ENCODE measurements around the gene DCX.
"Not testable (repeated sequence)": the region's sequence is repeated elsewhere in the genome, so short reads cannot be mapped to it uniquely, and the experiment has no call there.

DCX gene

DNA sequence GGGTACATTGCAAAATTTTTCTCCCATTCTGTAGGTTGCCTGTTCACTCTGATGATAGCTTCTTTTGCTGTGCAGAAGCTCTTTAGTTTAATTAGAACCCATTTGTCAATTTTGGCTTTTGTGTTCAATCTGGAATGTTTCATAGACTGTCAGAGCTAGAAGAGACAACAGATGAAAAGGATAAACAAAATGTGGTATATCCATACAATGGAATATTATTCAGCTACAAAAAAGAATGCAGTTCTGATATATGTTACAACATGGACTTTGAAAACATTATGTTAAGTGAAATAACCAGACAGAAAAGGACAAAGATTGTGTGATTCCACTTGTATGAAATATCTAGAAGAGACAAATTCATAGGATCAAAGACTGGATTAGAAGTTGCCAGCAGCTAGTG is 65.8 kb downstream of the DCX start:
- H3K36me3 ChIP-seq (ENCODE audit: control insufficient read depth, insufficient read depth, low read length, severe bottlenecking); DNase-seq (ENCODE audit: low read depth); H3K4me3 ChIP-seq (ENCODE audit: low read length); H3K9me3 ChIP-seq (ENCODE audit: control insufficient read depth, low read length); H3K9ac ChIP-seq (ENCODE audit: low read length); H3K4me1 ChIP-seq (ENCODE audit: control insufficient read depth, insufficient read depth, low read length): not testable (repeated sequence)
- peaks cover 24% of the 10 kb centered on the region for H3K27me3 ChIP-seq (replicated peaks; ENCODE audit: control insufficient read depth, insufficient read depth, low read length)

DNA sequence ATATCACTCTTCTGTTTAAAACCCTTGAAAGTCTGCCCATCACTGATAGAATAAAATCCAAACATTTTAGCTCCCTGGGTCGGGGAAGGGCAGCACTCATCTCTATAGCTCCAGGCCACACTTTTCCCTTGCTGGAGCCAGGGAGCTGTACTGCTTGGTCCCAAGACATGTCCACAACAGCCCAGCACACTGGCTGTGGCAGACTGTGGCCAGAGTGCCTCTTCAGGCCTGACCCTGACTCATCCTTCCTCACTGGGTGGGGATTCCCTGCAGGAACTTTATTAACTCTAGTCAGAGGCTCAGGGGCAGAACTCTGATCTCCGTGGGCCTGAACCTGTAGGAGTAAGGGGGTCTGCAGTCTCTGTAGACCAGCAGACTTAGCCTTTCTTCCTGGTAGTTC is 71.9 kb downstream of the DCX start:
- Histone ChIP-seq H3K27me3 (replicated peaks; ENCODE audit: control insufficient read depth, insufficient read depth, low read length) (peaks cover 17% of the 10 kb centered on the region), H3K4me1 (ENCODE audit: control insufficient read depth, insufficient read depth, low read length) (no peaks in the 10 kb centered on the region), H3K9me3 (ENCODE audit: control insufficient read depth, low read length) (peaks cover 3% of the 10 kb centered on the region), H3K4me3 (ENCODE audit: low read length) (no peak overlapping the region), H3K9ac (ENCODE audit: low read length) (no peak overlapping the region), H3K36me3 (ENCODE audit: control insufficient read depth, insufficient read depth, low read length, severe bottlenecking) (no peaks in the 10 kb centered on the region)
- no peak for DNase-seq (ENCODE audit: low read depth)

DNA sequence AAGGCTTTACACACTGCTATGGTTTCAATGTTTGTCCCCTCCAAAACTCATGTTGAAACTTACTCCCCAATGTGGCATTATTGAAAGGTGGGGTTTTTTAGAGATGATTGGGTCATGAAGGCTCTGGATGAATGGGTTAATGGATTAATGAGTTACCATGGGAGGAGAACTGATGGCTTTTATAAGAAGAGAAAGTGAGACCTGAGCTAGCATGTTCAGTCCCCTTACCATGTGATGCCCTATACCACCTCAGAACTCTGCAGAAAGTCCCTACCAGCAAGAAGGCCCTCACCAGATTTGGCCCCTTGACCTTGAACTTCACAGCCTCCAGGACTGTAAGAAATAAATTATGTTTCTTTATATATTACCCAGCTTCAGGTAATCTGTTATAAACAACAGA is 72.8 kb downstream of the DCX start:
- Histone ChIP-seq H3K27me3 (replicated peaks; ENCODE audit: control insufficient read depth, insufficient read depth, low read length) (peaks cover 24% of the 10 kb centered on the region), H3K36me3 (ENCODE audit: control insufficient read depth, insufficient read depth, low read length, severe bottlenecking) (no peaks in the 10 kb centered on the region), H3K9ac (ENCODE audit: low read length) (no peak overlapping the region), H3K4me1 (ENCODE audit: control insufficient read depth, insufficient read depth, low read length) (no peaks in the 10 kb centered on the region), H3K4me3 (ENCODE audit: low read length) (no peak overlapping the region), H3K9me3 (ENCODE audit: control insufficient read depth, low read length) (peaks cover 3% of the 10 kb centered on the region)
- no peak for DNase-seq (ENCODE audit: low read depth)

DNA sequence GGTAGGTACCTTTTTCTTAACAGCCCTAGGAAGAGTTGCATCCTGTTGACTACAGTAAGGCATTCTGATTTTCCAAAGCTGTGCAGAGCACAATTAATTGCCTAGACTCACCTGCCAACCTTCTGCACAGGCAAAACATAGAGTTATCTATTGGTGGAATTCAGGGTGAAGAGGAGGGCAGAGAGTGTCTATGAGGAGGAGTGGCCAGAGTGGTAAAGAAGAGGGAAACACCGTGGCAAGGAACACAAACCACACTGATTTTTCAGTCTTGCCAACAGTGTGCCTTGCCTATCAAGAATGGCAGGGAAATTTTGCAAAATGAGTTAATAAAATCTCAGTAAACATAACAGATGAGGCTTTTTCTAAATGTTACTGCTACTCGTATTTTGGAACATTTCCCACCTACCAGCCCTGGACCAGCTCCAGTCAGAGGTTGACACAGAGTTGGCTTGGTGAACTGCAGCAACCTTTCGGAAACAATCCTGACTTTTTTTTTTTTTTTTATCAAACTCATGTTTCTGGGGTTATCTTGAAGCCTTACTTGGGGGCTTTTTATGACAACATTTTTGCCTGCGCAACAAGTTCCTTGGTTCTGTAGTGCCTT is 73.8 kb downstream of the DCX start:
- Histone ChIP-seq H3K4me3 (ENCODE audit: low read length) (no peak overlapping the region), H3K36me3 (ENCODE audit: control insufficient read depth, insufficient read depth, low read length, severe bottlenecking) (no peaks in the 10 kb centered on the region)

DNA sequence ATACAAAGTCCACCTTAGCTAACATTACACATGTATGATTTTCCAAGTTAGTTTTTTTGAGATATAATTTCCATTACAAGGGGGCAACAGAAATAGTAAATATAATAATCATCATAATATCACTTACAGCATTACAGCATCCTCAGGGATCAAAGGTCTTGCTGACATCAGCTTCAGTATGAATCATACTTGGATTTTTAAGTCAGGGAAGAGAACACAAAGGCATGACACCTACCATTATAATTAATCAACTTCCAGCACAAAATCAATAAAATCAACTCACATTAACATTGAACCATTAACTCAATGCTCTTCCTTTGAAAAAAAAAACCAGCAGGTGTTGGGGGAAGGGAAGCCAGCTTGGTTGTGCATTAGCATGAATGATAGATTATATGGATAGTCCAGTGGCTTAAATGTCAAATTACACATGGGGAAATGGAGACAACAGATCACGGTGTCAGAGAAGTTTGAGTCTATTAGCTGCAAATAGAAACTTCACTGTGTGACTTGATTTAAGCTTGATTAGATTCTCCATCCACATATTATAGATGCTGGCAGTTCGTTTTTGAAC is 74.8 kb downstream of the DCX start:
- no peaks in the 10 kb centered on the region for H3K36me3 ChIP-seq (ENCODE audit: control insufficient read depth, insufficient read depth, low read length, severe bottlenecking)
- peaks cover 36% of the 10 kb centered on the region for H3K27me3 ChIP-seq (replicated peaks; ENCODE audit: control insufficient read depth, insufficient read depth, low read length)
- H3K9ac ChIP-seq (ENCODE audit: low read length): no peak overlapping the region
- no peak overlapping the region for H3K4me3 ChIP-seq (ENCODE audit: low read length)
- no peak for DNase-seq (ENCODE audit: low read depth)
- peaks cover 3% of the 10 kb centered on the region for H3K9me3 ChIP-seq (ENCODE audit: control insufficient read depth, low read length)
- no peaks in the 10 kb centered on the region for H3K4me1 ChIP-seq (ENCODE audit: control insufficient read depth, insufficient read depth, low read length)

More for the DNA sequence above, 73.8 kb downstream of the DCX start:
- Histone ChIP-seq H3K9me3 (ENCODE audit: control insufficient read depth, low read length) (peaks cover 3% of the 10 kb centered on the region), H3K27me3 (replicated peaks; ENCODE audit: control insufficient read depth, insufficient read depth, low read length) (peaks cover 30% of the 10 kb centered on the region), H3K4me1 (ENCODE audit: control insufficient read depth, insufficient read depth, low read length) (no peaks in the 10 kb centered on the region), H3K9ac (ENCODE audit: low read length) (no peak overlapping the region)
- DNase-seq (ENCODE audit: low read depth): no peak

DNA sequence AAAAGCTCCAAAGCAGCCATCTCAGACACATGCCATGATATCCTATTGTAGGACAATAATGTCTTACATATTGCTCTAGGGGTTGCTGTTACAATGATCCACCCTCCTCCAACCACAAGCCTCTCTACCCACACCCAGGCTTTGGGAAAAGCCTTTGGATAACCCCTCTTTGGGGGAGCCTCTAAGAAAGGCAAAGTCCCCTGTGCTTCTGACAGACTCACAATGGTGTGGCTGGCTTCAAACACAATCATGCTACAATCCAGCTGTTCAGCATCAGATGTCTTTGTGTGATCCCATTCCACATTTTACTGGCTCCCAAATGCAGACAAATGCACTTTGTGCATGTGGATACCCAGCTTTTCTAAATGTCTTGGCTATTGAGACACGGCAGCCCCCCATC is 75.9 kb downstream of the DCX start:
- DNase-seq (ENCODE audit: low read depth): no peak
- H3K9ac ChIP-seq (ENCODE audit: low read length): no peak overlapping the region
- H3K27me3 ChIP-seq (replicated peaks; ENCODE audit: control insufficient read depth, insufficient read depth, low read length): peaks cover 44% of the 10 kb centered on the region
- H3K9me3 ChIP-seq (ENCODE audit: control insufficient read depth, low read length): peaks cover 3% of the 10 kb centered on the region
- no peak overlapping the region for H3K4me3 ChIP-seq (ENCODE audit: low read length)
- no peaks in the 10 kb centered on the region for H3K36me3 ChIP-seq (ENCODE audit: control insufficient read depth, insufficient read depth, low read length, severe bottlenecking)
- H3K4me1 ChIP-seq (ENCODE audit: control insufficient read depth, insufficient read depth, low read length): no peaks in the 10 kb centered on the region

DNA sequence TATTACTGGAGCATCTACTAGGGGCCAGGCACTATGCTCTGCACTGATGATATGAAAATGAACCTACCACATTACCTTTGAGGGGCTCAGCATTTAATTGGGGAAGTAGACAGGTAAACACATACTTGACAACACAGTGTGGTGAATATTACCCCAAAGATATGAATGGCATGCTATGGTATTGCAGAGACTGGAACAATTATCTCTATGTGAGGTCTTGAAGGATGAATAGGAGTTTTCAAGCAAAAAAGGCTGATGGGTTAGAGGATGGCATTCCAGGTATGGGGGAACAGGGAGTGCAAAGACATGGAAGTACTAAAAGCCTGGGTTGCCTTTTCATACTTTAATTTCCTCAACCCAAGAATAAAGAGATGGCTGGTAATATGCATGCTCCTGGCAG is 82.6 kb downstream of the DCX start:
- DNase-seq (ENCODE audit: low read depth): no peak
- no peak overlapping the region for H3K9ac ChIP-seq (ENCODE audit: low read length)
- H3K27me3 ChIP-seq (replicated peaks; ENCODE audit: control insufficient read depth, insufficient read depth, low read length): peaks cover 51% of the 10 kb centered on the region
- H3K4me1 ChIP-seq (ENCODE audit: control insufficient read depth, insufficient read depth, low read length): no peaks in the 10 kb centered on the region
- no peak overlapping the region for H3K4me3 ChIP-seq (ENCODE audit: low read length)
- peaks cover 13% of the 10 kb centered on the region for H3K9me3 ChIP-seq (ENCODE audit: control insufficient read depth, low read length)
- no peaks in the 10 kb centered on the region for H3K36me3 ChIP-seq (ENCODE audit: control insufficient read depth, insufficient read depth, low read length, severe bottlenecking)

DNA sequence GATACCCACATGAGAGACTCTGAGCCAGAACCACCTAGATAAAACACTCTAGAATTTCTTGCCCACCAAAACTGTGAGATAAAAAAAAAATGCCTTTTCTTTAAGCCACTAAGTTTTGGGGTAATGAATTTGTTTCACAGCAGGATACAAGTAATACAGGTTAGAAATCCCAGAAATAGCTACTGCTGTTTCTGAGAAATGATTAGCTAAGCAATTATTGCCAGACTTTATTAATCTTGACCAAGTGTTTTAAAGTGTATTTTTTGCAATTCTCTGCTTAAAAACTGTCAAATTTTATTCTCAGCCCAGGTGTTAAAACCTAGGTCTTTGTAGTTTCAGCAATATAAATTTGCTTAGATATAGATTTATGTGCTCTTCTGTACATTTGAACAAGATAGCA is 83.1 kb downstream of the DCX start:
- H3K4me1 ChIP-seq (ENCODE audit: control insufficient read depth, insufficient read depth, low read length): no peaks in the 10 kb centered on the region
- no peak for DNase-seq (ENCODE audit: low read depth)
- H3K4me3 ChIP-seq (ENCODE audit: low read length): no peak overlapping the region
- H3K36me3 ChIP-seq (ENCODE audit: control insufficient read depth, insufficient read depth, low read length, severe bottlenecking): no peaks in the 10 kb centered on the region
- peaks cover 13% of the 10 kb centered on the region for H3K9me3 ChIP-seq (ENCODE audit: control insufficient read depth, low read length)
- no peak overlapping the region for H3K9ac ChIP-seq (ENCODE audit: low read length)
- peaks cover 50% of the 10 kb centered on the region for H3K27me3 ChIP-seq (replicated peaks; ENCODE audit: control insufficient read depth, insufficient read depth, low read length)

DNA sequence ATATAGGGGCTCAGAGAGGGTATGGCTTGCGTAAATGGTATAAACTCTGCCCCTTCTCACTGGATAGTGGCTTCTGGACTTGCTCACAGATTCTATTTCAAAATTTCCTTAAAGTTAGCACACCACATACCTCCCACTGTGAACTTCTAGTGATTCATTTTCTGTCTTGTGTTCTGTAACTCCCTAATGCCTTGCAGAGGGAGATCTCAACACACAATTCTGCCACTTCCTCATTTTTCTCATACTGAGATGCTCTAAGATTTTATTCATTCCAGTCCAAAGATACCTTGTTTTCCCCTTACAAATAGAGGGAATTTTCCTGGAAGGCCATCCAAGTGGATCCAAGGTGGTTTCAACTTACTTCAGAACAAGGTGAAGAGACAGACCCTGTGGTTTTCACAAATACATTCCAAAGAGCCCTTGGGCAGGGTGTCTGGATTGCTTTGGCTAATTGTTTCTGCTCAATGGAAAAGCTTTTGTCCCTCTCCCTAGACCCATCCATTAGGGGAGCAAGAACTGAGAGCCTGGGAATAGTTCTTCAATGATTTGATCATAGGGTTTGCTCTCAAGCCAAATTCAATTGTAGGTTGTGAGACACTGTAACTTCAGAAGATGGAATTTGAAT is 89.6 kb downstream of the DCX start:
- Histone ChIP-seq H3K9ac (ENCODE audit: low read length) (no peak overlapping the region), H3K36me3 (ENCODE audit: control insufficient read depth, insufficient read depth, low read length, severe bottlenecking) (no peaks in the 10 kb centered on the region), H3K4me1 (ENCODE audit: control insufficient read depth, insufficient read depth, low read length) (peaks cover 4% of the 10 kb centered on the region), H3K9me3 (ENCODE audit: control insufficient read depth, low read length) (no peaks in the 10 kb centered on the region), H3K4me3 (ENCODE audit: low read length) (no peak overlapping the region), H3K27me3 (replicated peaks; ENCODE audit: control insufficient read depth, insufficient read depth, low read length) (peaks cover 56% of the 10 kb centered on the region)
- no peak for DNase-seq (ENCODE audit: low read depth)

DNA sequence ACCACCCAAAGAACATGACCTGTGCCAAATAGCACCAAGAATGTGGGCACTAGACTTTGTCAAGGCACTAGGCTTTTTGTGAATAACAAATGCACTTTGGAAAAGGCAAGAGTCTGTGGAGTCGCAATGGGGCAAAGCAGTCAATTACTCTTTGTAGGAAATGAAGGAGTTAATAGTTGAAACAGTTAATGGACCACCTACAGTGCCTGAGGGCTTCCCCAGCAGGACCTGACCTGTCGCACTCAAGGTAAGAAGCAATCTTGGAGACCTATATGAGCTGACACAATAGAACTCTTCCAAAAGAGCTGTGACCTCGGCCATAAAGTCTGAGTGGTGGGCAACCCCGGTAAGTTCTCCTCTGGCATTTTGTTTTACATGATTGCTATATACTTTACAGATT is 92.5 kb downstream of the DCX start:
- DNase-seq (ENCODE audit: low read depth): no peak
- peaks cover under 1% of the 10 kb centered on the region for H3K9me3 ChIP-seq (ENCODE audit: control insufficient read depth, low read length)
- H3K36me3 ChIP-seq (ENCODE audit: control insufficient read depth, insufficient read depth, low read length, severe bottlenecking): no peaks in the 10 kb centered on the region
- H3K4me1 ChIP-seq (ENCODE audit: control insufficient read depth, insufficient read depth, low read length): peaks cover 4% of the 10 kb centered on the region
- H3K27me3 ChIP-seq (replicated peaks; ENCODE audit: control insufficient read depth, insufficient read depth, low read length): peaks cover 33% of the 10 kb centered on the region
- no peak overlapping the region for H3K4me3 ChIP-seq (ENCODE audit: low read length)
- no peak overlapping the region for H3K9ac ChIP-seq (ENCODE audit: low read length)

DNA sequence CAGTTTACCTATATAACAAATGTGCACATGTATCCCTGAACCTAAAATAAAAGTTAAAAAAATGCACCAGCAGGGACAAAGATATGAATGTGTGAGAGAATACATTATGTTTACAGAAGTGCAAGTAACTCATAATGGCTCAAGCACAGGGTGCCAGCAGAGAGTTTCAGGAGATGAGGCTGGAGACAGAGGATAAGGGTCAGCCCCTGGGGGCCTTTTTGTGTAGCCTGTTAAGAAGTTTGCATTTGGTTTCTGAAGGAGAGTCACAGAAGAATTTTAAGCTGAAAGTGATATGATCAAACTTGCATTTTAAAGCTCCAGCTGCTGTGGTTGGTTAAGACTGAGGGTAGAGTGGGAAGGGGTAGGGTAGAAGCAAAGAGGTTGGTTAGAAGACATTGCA is 93.1 kb downstream of the DCX start:
- Histone ChIP-seq H3K27me3 (replicated peaks; ENCODE audit: control insufficient read depth, insufficient read depth, low read length) (peaks cover 36% of the 10 kb centered on the region), H3K9ac (ENCODE audit: low read length) (no peak overlapping the region), H3K36me3 (ENCODE audit: control insufficient read depth, insufficient read depth, low read length, severe bottlenecking) (no peaks in the 10 kb centered on the region), H3K9me3 (ENCODE audit: control insufficient read depth, low read length) (peaks cover 5% of the 10 kb centered on the region), H3K4me1 (ENCODE audit: control insufficient read depth, insufficient read depth, low read length) (peaks cover 4% of the 10 kb centered on the region), H3K4me3 (ENCODE audit: low read length) (no peak overlapping the region)
- DNase-seq (ENCODE audit: low read depth): no peak
